Measurements from ENCODE around the gene AMZ1. TPM values are rescaled to one million over a fixed set of nuclear protein-coding genes. Genes with fewer than 3 reads are reported as not detected.
A peak's percentile ranks its signal among the peaks of the same experiment; 100 is the strongest.

Gene AMZ1
- total and polyA plus RNA-seq, 10 of the 15 experiments (the other 5 are each of a cell fraction or from before 2014, with no cell fraction given) = 0.02 to 2.0 (median 0.69) TPM

DNA sequence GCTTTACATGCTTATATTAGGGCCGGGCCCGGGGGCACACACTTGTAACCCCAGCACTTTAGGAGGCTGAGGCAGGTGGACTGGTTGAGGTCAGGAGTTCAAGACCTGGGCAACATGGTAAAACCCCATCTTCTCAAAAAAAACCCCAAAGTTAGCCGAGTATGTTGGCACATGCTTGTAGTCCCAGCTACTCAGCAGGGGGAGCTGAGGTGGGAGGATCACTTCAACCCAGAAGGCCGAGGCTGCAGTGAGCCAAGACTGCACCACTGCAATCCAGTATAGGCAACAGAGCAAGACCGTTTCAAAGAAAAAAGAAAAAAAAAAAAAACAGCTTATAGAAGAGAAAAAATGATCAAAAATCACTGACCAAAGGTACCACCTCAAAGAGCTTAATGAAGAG is 63.1 kb downstream of the AMZ1 start:
- Histone ChIP-seq H3K9ac (ENCODE audit: control insufficient read depth, insufficient read depth, low read length) (no peak overlapping the region), H3K4me1 (ENCODE audit: control insufficient read depth, insufficient read depth, low read length) (no peaks in the 10 kb centered on the region), H3K79me2 (ENCODE audit: control insufficient read depth, insufficient read depth, low read length) (no peaks in the 10 kb centered on the region), H3K9me3 (replicated peaks; ENCODE audit: control insufficient read depth, insufficient read depth, low read length) (no peaks in the 10 kb centered on the region; the same call in 2 of the 3 replicates), H3K27ac (ENCODE audit: control insufficient read depth, insufficient read depth) (no peak overlapping the region), H4K20me1 (ENCODE audit: control insufficient read depth, insufficient read depth) (no peaks in the 10 kb centered on the region), H3K27me3 (replicated peaks in 1 of 2; ENCODE audit: control insufficient read depth in 2 of 2, insufficient read depth in 2 of 2, low read length in 1 of 2) (no peaks in the 10 kb centered on the region), H3K36me3 (ENCODE audit: control insufficient read depth in 2 of 2, insufficient read depth in 2 of 2, low read length in 1 of 2) (no peaks in the 10 kb centered on the region), H3K4me3 (no peak overlapping the region), H3K4me2 (ENCODE audit: control insufficient read depth, insufficient read depth) (no peak overlapping the region), H2AFZ (ENCODE audit: control insufficient read depth, low read depth, low read length) (no peak overlapping the region)
- in situ Hi-C loops (cut with MboI) = no loop called here
- BruUV-seq (replicated peaks) = no TSS peak
- ATAC-seq (peak; percentile 81), DNase-seq (ENCODE audit: low read depth, low spot score) (no peak), FAIRE-seq (no peak)
- ChIA-PET RAD21 (ENCODE audit: unreplicated experiment) (interaction anchor here (1.0 to 1.6 kb wide), 5 partner anchors 22 to 115 kb away, joined by 3 to 4 read pairs (median 3); no protein-coding TSS in a partner anchor), CTCF (interaction anchor here (0.6 to 1.2 kb wide), 7 partner anchors 12 to 283 kb away, joined by 3 to 4 read pairs (median 3); no protein-coding TSS in a partner anchor), SMC1A (ENCODE audit: uncharacterized antibody, unreplicated experiment) (interaction anchor here (0.6 to 2.0 kb wide), 6 partner anchors 9 to 69 kb away, joined by 3 to 9 read pairs (median 4); no protein-coding TSS in a partner anchor), POLR2A (interaction anchor here (0.6 to 0.9 kb wide), 2 partner anchors 27 to 31 kb away, joined by 3 to 4 read pairs; no protein-coding TSS in a partner anchor)
- TF ChIP-seq NR2F1 (conservative IDR thresholded peaks at IDR 0.05) (peak; percentile 62), JUNB (IDR thresholded peaks at IDR 0.05) (no peak), HDAC6 (IDR thresholded peaks at IDR 0.05; ENCODE audit: unreplicated experiment) (no peak), RUNX3 (IDR thresholded peaks at IDR 0.05; ENCODE audit: low read length) (0 out of 2 replicates have a peak, but pooled peaks have one; percentile 7)
- intact Hi-C loops (cut with micrococcal nuclease; ENCODE audit: unreplicated experiment) = no loop called here
- WGBS (ENCODE audit: insufficient coverage, insufficient replicate concordance, low lambda C conversion rate, missing lambda C conversion rate) = 8% methylated on average over 5 of the region's 5 CpGs

DNA sequence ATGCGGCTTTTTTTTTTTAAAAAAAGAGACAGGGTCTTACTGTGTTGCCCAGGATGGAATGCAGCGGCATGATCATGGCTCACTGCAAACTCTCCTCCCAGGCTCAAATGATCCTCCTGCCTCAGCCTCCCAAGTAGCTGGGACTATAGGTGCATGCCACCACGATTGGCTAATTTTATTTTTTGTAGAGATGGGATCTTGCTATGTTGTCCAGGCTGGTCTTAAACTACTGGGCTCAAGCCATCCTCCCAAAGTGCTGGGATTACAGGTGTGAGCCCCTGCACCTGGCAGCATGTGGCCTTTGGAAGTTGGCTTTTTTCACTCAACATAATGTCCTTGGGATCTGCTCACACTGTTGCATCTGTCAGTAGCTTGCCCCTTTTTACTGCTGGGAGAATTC is 65.1 kb downstream of the AMZ1 start:
- intact Hi-C loops (cut with micrococcal nuclease; ENCODE audit: unreplicated experiment) = no loop called here
- DNase-seq (ENCODE audit: low read depth, low spot score) = no peak
- in situ Hi-C loops (cut with MboI) = no loop called here
- TF ChIP-seq TAF1 (IDR thresholded peaks at IDR 0.05; ENCODE audit: borderline replicate concordance, low read depth, low read length) = no peak
- TF ChIP-seq, protein P1, sequence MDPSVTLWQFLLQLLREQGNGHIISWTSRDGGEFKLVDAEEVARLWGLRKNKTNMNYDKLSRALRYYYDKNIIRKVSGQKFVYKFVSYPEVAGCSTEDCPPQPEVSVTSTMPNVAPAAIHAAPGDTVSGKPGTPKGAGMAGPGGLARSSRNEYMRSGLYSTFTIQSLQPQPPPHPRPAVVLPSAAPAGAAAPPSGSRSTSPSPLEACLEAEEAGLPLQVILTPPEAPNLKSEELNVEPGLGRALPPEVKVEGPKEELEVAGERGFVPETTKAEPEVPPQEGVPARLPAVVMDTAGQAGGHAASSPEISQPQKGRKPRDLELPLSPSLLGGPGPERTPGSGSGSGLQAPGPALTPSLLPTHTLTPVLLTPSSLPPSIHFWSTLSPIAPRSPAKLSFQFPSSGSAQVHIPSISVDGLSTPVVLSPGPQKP (IDR thresholded peaks at IDR 0.05; ENCODE audit: low read depth, low read length) = no peak
- TF ChIP-seq, protein P2, sequence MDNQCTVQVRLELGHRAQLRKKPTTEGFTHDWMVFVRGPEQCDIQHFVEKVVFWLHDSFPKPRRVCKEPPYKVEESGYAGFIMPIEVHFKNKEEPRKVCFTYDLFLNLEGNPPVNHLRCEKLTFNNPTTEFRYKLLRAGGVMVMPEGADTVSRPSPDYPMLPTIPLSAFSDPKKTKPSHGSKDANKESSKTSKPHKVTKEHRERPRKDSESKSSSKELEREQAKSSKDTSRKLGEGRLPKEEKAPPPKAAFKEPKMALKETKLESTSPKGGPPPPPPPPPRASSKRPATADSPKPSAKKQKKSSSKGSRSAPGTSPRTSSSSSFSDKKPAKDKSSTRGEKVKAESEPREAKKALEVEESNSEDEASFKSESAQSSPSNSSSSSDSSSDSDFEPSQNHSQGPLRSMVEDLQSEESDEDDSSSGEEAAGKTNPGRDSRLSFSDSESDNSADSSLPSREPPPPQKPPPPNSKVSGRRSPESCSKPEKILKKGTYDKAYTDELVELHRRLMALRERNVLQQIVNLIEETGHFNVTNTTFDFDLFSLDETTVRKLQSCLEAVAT (IDR thresholded peaks at IDR 0.05) = no peak
- no peak for TF ChIP-seq MYC (IDR thresholded peaks at IDR 0.05; ENCODE audit: insufficient read depth, insufficient read length, insufficient replicate concordance, low read length, severe bottlenecking)
- TF ChIP-seq ZBED1 (IDR thresholded peaks at IDR 0.05; ENCODE audit: borderline replicate concordance) = no peak

More for the DNA sequence above, 65.1 kb downstream of the AMZ1 start:
- no peak overlapping the region for H2AFZ ChIP-seq (ENCODE audit: control insufficient read depth, low read depth, low read length)
- no peak overlapping the region for H3K4me2 ChIP-seq (ENCODE audit: control insufficient read depth, insufficient read depth)
- 96% methylated on average over 3 of the region's 3 CpGs for WGBS (ENCODE audit: insufficient coverage, insufficient replicate concordance, low lambda C conversion rate, missing lambda C conversion rate)
- H3K79me2 ChIP-seq (ENCODE audit: control insufficient read depth, insufficient read depth, low read length) = no peaks in the 10 kb centered on the region
- H3K9me3 ChIP-seq (replicated peaks; ENCODE audit: control insufficient read depth, insufficient read depth, low read length) = no peaks in the 10 kb centered on the region; the same call in 2 of the 3 replicates
- H3K9ac ChIP-seq (ENCODE audit: control insufficient read depth, insufficient read depth, low read length) = no peak overlapping the region
- no peaks in the 10 kb centered on the region; a peak in 2 of 4 replicates for H3K36me3 ChIP-seq (ENCODE audit: control insufficient read depth in 2 of 2, insufficient read depth in 2 of 2, low read length in 1 of 2)
- H4K20me1 ChIP-seq (ENCODE audit: control insufficient read depth, insufficient read depth) = no peaks in the 10 kb centered on the region
- no peaks in the 10 kb centered on the region for H3K27me3 ChIP-seq (replicated peaks in 1 of 2; ENCODE audit: control insufficient read depth in 2 of 2, insufficient read depth in 2 of 2, low read length in 1 of 2)
- ChIA-PET RAD21 (ENCODE audit: unreplicated experiment) (no interaction called here), SMC1A (ENCODE audit: uncharacterized antibody, unreplicated experiment) (no interaction called here), CTCF (no interaction called here), POLR2A (no interaction called here)
- no TSS peak for BruUV-seq (replicated peaks)
- no peak overlapping the region for H3K4me3 ChIP-seq
- no peak for FAIRE-seq
- ATAC-seq = no peak
- H3K4me1 ChIP-seq (ENCODE audit: control insufficient read depth, insufficient read depth, low read length) = peaks cover 8% of the 10 kb centered on the region
- H3K27ac ChIP-seq (ENCODE audit: control insufficient read depth, insufficient read depth) = no peak overlapping the region

Measured in GM12878 (cell line).